Activated CD8-positive, alpha-beta memory T cell treated with anti-CD3 and anti-CD28 coated beads, Interleukin-2, amount 10 ng/mL, durations not matched to agents 7 days and 5 days (primary cell): ENCODE results near the gene PPP1R2. TPM values are rescaled to one million over a fixed set of nuclear protein-coding genes. Genes with fewer than 3 reads are reported as not detected.

Source experiments
- total RNA-seq, 2 experiments: library from RNA; stranded (reverse); gene quantifications; one replicate each; pipeline ENCODE4 v1.2.3, GENCODE V29; 2021

PPP1R2 gene
- total RNA-seq, 2 experiments from 2014 or later, result 72.0 to 91.8 TPM

Other genes with a start within 250 kb of the PPP1R2 start
- gene ACAP2, start 100.3 kb downstream of the PPP1R2 start, total RNA-seq, result 10 to 100 TPM; 58.4 to 74.4 TPM
- 1 to 10 TPM in 1 of 2 experiments, not detected in 1; 9.3 TPM for gene APOD, start 40.6 kb upstream of the PPP1R2 start, total RNA-seq
- gene MUC20, start 177.7 kb upstream of the PPP1R2 start, total RNA-seq, result 1 to 10 TPM in 1 of 2 experiments, under 1 TPM in 1; 0.85 to 1.9 TPM